Chondrocyte (in vitro differentiated cells): ENCODE measurements around the gene SLIT3. TPM values are rescaled to one million over a fixed set of nuclear protein-coding genes. Genes with fewer than 3 reads are reported as not detected.

Experiments
- DNase-seq: peaks from one replicate; pipeline ENCODE4 v3.0.0; 2021; ENCODE audit warnings: mixed read lengths, low spot score
- H3K27ac Mint-ChIP-seq: one replicate; pipeline ENCODE4 v1.8.0; 2021; ENCODE audit warnings: mild to moderate bottlenecking, moderate library complexity, mixed read lengths; ENCODE audit not compliant: unreplicated experiment
- H3K27me3 Mint-ChIP-seq: 2 replicates; pipeline ENCODE4 v1.8.0; 2021; ENCODE audit warnings: low read depth, mixed read lengths
- H3K36me3 Mint-ChIP-seq: 2 replicates; pipeline ENCODE4 v1.8.0; 2021; ENCODE audit warnings: low read depth, mixed read lengths
- H3K4me1 Mint-ChIP-seq: 2 replicates; pipeline ENCODE4 v1.8.0; 2021; ENCODE audit warnings: low read depth, mild to moderate bottlenecking, mixed read lengths
- H3K4me3 Mint-ChIP-seq: one replicate; pipeline ENCODE4 v1.8.0; 2021; ENCODE audit warnings: mild to moderate bottlenecking, moderate library complexity, mixed read lengths; ENCODE audit not compliant: unreplicated experiment
- H3K9me3 Mint-ChIP-seq: 2 replicates; pipeline ENCODE4 v1.8.0; 2021; ENCODE audit warnings: low read depth, mixed read lengths
- CTCF ChIP-seq: fragments of 200-600 bp; sonication (generic); IDR thresholded peaks from 2 replicates; pipeline ENCODE4 v1.5.0; 2021; ENCODE audit warnings: antibody characterized with exemption, mild to moderate bottlenecking, moderate library complexity
- long read RNA-seq: library from polyadenylated mRNA; stranded (forward); transcript quantifications from one replicate; pipeline ENCODE4 v2.0.0, GENCODE V29; 2021
- total RNA-seq: library from RNA; stranded (reverse); gene quantifications from 3 replicates; pipeline ENCODE4 v1.2.1, GENCODE V29; 2021

The SLIT3 gene
- total RNA-seq: 65.8 to 119 TPM (median 116 TPM) in 3 replicates
- long read RNA-seq, partial matches to known transcripts: 108 of 133 reads
- long read RNA-seq, other reads (novel, unspliced or antisense): 22 of 133 reads

- peaks cover 58% of the 10 kb centered on the region for H3K4me1 Mint-ChIP-seq
- peak within 1 kb of the TSS; percentile 85 for H3K27ac Mint-ChIP-seq
Measured at GRCh38 chr5:169300468-169301385, at the start of gene SLIT3. Gene SLIT3, minus strand, starts transcription at chr5:169301139. Its CDS starts 430 bp downstream, at chr5:169300709.

GRCh38 chr5:169350016-169350415 lies 49.1 kb upstream of the SLIT3 start:
- TF ChIP-seq CTCF: no peak
- peaks cover 42% of the 10 kb centered on the region for H3K4me1 Mint-ChIP-seq
- peaks cover 1% of the 10 kb centered on the region for H3K27me3 Mint-ChIP-seq
- H3K36me3 Mint-ChIP-seq: no peaks in the 10 kb centered on the region
- DNase-seq: no peak
- H3K9me3 Mint-ChIP-seq: no peaks in the 10 kb centered on the region
- H3K4me3 Mint-ChIP-seq: no peak overlapping the region
- H3K27ac Mint-ChIP-seq: peak overlapping the region; percentile 13

More at GRCh38 chr5:169300468-169301385, at the start of gene SLIT3:
- TF ChIP-seq CTCF: peak; percentile 34
- no peak for DNase-seq
- peak within 1 kb of the TSS; percentile 93 for H3K4me3 Mint-ChIP-seq
- H3K36me3 Mint-ChIP-seq: peaks cover 3% of the 10 kb centered on the region
- H3K27me3 Mint-ChIP-seq: peaks cover 12% of the 10 kb centered on the region
- H3K9me3 Mint-ChIP-seq: no peaks in the 10 kb centered on the region

- no peak for DNase-seq
- H3K27ac Mint-ChIP-seq: no peak overlapping the region
Measured at GRCh38 chr5:169347786-169348185, 46.8 kb upstream of the SLIT3 start.

GRCh38 chr5:169344629-169345028 lies 43.7 kb upstream of the SLIT3 start:
- no peak for DNase-seq
- Mint-ChIP-seq H3K27ac (peak overlapping the region; percentile 15), H3K4me3 (no peak overlapping the region)

More at GRCh38 chr5:169347786-169348185, 46.8 kb upstream of the SLIT3 start:
- Mint-ChIP-seq H3K9me3 (no peaks in the 10 kb centered on the region), H3K4me3 (no peak overlapping the region), H3K4me1 (peaks cover 40% of the 10 kb centered on the region), H3K36me3 (no peaks in the 10 kb centered on the region), H3K27me3 (peaks cover 3% of the 10 kb centered on the region)
- TF ChIP-seq CTCF: no peak

More at GRCh38 chr5:169344629-169345028, 43.7 kb upstream of the SLIT3 start:
- H3K4me1 Mint-ChIP-seq: peaks cover 16% of the 10 kb centered on the region
- TF ChIP-seq CTCF: no peak
- H3K9me3 Mint-ChIP-seq: no peaks in the 10 kb centered on the region
- peaks cover 3% of the 10 kb centered on the region for H3K27me3 Mint-ChIP-seq
- H3K36me3 Mint-ChIP-seq: no peaks in the 10 kb centered on the region
